ENCODE data around the gene CYP2R1. TPM values are rescaled to one million over a fixed set of nuclear protein-coding genes. Genes with fewer than 3 reads are reported as not detected.
"Not testable (repeated sequence)": the region's sequence is repeated elsewhere in the genome, so short reads cannot be mapped to it uniquely, and the experiment has no call there.

CYP2R1 gene
- total and polyA plus RNA-seq, 2 experiments from 2014 or later = 11.8 to 16.4 TPM

GRCh38 chr11:14872032-14872431 is 20.0 kb downstream of the CYP2R1 start:
- Histone ChIP-seq H3K36me3 (ENCODE audit: insufficient read depth) (no peaks in the 10 kb centered on the region), H3K27me3 (ENCODE audit: insufficient read depth) (no peaks in the 10 kb centered on the region), H3K4me2 (no peak overlapping the region), H2AFZ (no peak overlapping the region), H3K79me2 (replicated peaks; ENCODE audit: insufficient read depth) (no peaks in the 10 kb centered on the region), H3K27ac (ENCODE audit: low read depth) (no peak overlapping the region), H3F3A (replicated peaks; ENCODE audit: low read depth) (no peaks in the 10 kb centered on the region), H4K20me1 (replicated peaks; ENCODE audit: insufficient read depth) (no peaks in the 10 kb centered on the region), H3K4me3 (no peak overlapping the region), H3K9me2 (ENCODE audit: insufficient read depth) (no peaks in the 10 kb centered on the region), H3K4me1 (ENCODE audit: insufficient read depth) (no peaks in the 10 kb centered on the region)
- ATAC-seq (no peak), DNase-seq (ENCODE audit: low spot score) (no peak)
- no peaks in the 10 kb centered on the region for H3K9me3 Mint-ChIP-seq
- H3K36me3 Mint-ChIP-seq (ENCODE audit: low read depth) = no peaks in the 10 kb centered on the region; the same call in 2 of the 3 replicates
- H3K4me3 Mint-ChIP-seq = no peak overlapping the region
- no peaks in the 10 kb centered on the region for H3K4me1 Mint-ChIP-seq
- TF ChIP-seq, protein P1, sequence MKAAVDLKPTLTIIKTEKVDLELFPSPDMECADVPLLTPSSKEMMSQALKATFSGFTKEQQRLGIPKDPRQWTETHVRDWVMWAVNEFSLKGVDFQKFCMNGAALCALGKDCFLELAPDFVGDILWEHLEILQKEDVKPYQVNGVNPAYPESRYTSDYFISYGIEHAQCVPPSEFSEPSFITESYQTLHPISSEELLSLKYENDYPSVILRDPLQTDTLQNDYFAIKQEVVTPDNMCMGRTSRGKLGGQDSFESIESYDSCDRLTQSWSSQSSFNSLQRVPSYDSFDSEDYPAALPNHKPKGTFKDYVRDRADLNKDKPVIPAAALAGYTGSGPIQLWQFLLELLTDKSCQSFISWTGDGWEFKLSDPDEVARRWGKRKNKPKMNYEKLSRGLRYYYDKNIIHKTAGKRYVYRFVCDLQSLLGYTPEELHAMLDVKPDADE (IDR thresholded peaks at IDR 0.05) = no peak
- TF ChIP-seq ZNF331 (CRISPR knock-in tag; IDR thresholded peaks at IDR 0.05; ENCODE audit: low read depth) (no peak), STAT1 (IDR thresholded peaks at IDR 0.05; ENCODE audit: unreplicated experiment) (no peak), ZNF114 (CRISPR knock-in tag; IDR thresholded peaks at IDR 0.05) (no peak), CREB1 (CRISPR knock-in tag; IDR thresholded peaks at IDR 0.05; ENCODE audit: low read depth) (no peak), EZH2phosphoT487 (IDR thresholded peaks at IDR 0.05; ENCODE audit: unreplicated experiment) (no peak), NANOG (IDR thresholded peaks at IDR 0.05; ENCODE audit: borderline replicate concordance) (no peak), REST (IDR thresholded peaks at IDR 0.05; ENCODE audit: unreplicated experiment) (no peak), POLR2AphosphoS5 (IDR thresholded peaks at IDR 0.05; ENCODE audit: low read depth) (no peak)
- peak overlapping the region; percentile 12; the same call in 1 of the 2 replicates for H3K27ac Mint-ChIP-seq
- no peaks in the 10 kb centered on the region for H3K27me3 Mint-ChIP-seq (ENCODE audit: insufficient read depth, low read depth, poor library complexity)

GRCh38 chr11:14863775-14864174 is 28.3 kb downstream of the CYP2R1 start:
- H3K4me1 ChIP-seq (ENCODE audit: insufficient read depth); H3K27ac ChIP-seq (ENCODE audit: low read depth); ATAC-seq; H3F3A ChIP-seq (replicated peaks; ENCODE audit: low read depth); H3K79me2 ChIP-seq (replicated peaks; ENCODE audit: insufficient read depth); H3K9me2 ChIP-seq (ENCODE audit: insufficient read depth); H3K27me3 ChIP-seq (ENCODE audit: insufficient read depth); H3K36me3 ChIP-seq (ENCODE audit: insufficient read depth); DNase-seq (ENCODE audit: low spot score); H3K4me1 Mint-ChIP-seq; H3K4me2 ChIP-seq; H4K20me1 ChIP-seq (replicated peaks; ENCODE audit: insufficient read depth); H3K4me3 Mint-ChIP-seq; H3K27me3 Mint-ChIP-seq (ENCODE audit: insufficient read depth, low read depth, poor library complexity); H3K27ac Mint-ChIP-seq; H3K4me3 ChIP-seq; H2AFZ ChIP-seq; H3K9me3 Mint-ChIP-seq: not testable (repeated sequence)
- H3K36me3 Mint-ChIP-seq (ENCODE audit: low read depth) = peaks cover 12% of the 10 kb centered on the region; the same call in 2 of the 3 replicates
